ENCODE data around the gene ACAT2.

- no peak for TF ChIP-seq CTCF (IDR thresholded peaks at IDR 0.05)
- no peak for TF ChIP-seq POLR2A (IDR thresholded peaks at IDR 0.05)
These were observed 53.6 kb downstream of the ACAT2 start for GRCh38 chr6:159815410-159815809.

All from body of pancreas (tissue), 4 donors.